Chondrocyte (in vitro differentiated cells): Measurements from ENCODE around the gene TMEM92. TPM values are rescaled to one million over a fixed set of nuclear protein-coding genes. Genes with fewer than 3 reads are reported as not detected.
"Not testable (repeated sequence)": the region's sequence is repeated elsewhere in the genome, so short reads cannot be mapped to it uniquely, and the experiment has no call there.

Source experiments
- DNase-seq: peaks from one replicate; pipeline ENCODE4 v3.0.0; 2021; ENCODE audit warnings: mixed read lengths, low spot score
- H3K27ac Mint-ChIP-seq: one replicate; pipeline ENCODE4 v1.8.0; 2021; ENCODE audit warnings: mild to moderate bottlenecking, moderate library complexity, mixed read lengths; ENCODE audit not compliant: unreplicated experiment
- H3K27me3 Mint-ChIP-seq: 2 replicates; pipeline ENCODE4 v1.8.0; 2021; ENCODE audit warnings: low read depth, mixed read lengths
- H3K36me3 Mint-ChIP-seq: 2 replicates; pipeline ENCODE4 v1.8.0; 2021; ENCODE audit warnings: low read depth, mixed read lengths
- H3K4me1 Mint-ChIP-seq: 2 replicates; pipeline ENCODE4 v1.8.0; 2021; ENCODE audit warnings: low read depth, mild to moderate bottlenecking, mixed read lengths
- H3K4me3 Mint-ChIP-seq: one replicate; pipeline ENCODE4 v1.8.0; 2021; ENCODE audit warnings: mild to moderate bottlenecking, moderate library complexity, mixed read lengths; ENCODE audit not compliant: unreplicated experiment
- H3K9me3 Mint-ChIP-seq: 2 replicates; pipeline ENCODE4 v1.8.0; 2021; ENCODE audit warnings: low read depth, mixed read lengths
- CTCF ChIP-seq: fragments of 200-600 bp; sonication (generic); IDR thresholded peaks from 2 replicates; pipeline ENCODE4 v1.5.0; 2021; ENCODE audit warnings: antibody characterized with exemption, mild to moderate bottlenecking, moderate library complexity
- total RNA-seq: library from RNA; stranded (reverse); gene quantifications from 3 replicates; pipeline ENCODE4 v1.2.1, GENCODE V29; 2021

The TMEM92 gene
- total RNA-seq, 1 donor from 2014 or later, result 1.6 TPM

- no peaks in the 10 kb centered on the region for H3K9me3 Mint-ChIP-seq
- H3K4me1 Mint-ChIP-seq, result peaks cover 38% of the 10 kb centered on the region
- peak; percentile 95 for DNase-seq
- no peaks in the 10 kb centered on the region for H3K27me3 Mint-ChIP-seq
- TF ChIP-seq CTCF, result peak; percentile 99
- no peaks in the 10 kb centered on the region for H3K36me3 Mint-ChIP-seq
- H3K4me3 Mint-ChIP-seq, result no peak overlapping the region
- peak overlapping the region; percentile 51 for H3K27ac Mint-ChIP-seq
Measured at GRCh38 chr17:50297407-50297865, 23.2 kb downstream of the TMEM92 start.

GRCh38 chr17:50298018-50298417, 23.8 kb downstream of the TMEM92 start:
- DNase-seq, result peak; percentile 40
- H3K27me3 Mint-ChIP-seq, result no peaks in the 10 kb centered on the region
- TF ChIP-seq CTCF, result no peak
- H3K27ac Mint-ChIP-seq, result no peak overlapping the region
- H3K4me1 Mint-ChIP-seq, result peaks cover 34% of the 10 kb centered on the region
- H3K36me3 Mint-ChIP-seq, result no peaks in the 10 kb centered on the region
- H3K4me3 Mint-ChIP-seq, result no peak overlapping the region
- no peaks in the 10 kb centered on the region for H3K9me3 Mint-ChIP-seq

GRCh38 chr17:50299776-50300175, 25.5 kb downstream of the TMEM92 start:
- Mint-ChIP-seq H3K4me3 (no peak overlapping the region), H3K9me3 (no peaks in the 10 kb centered on the region), H3K27ac (no peak overlapping the region), H3K4me1 (peaks cover 30% of the 10 kb centered on the region), H3K27me3 (no peaks in the 10 kb centered on the region), H3K36me3 (no peaks in the 10 kb centered on the region)
- DNase-seq, result peak; percentile 28
- TF ChIP-seq CTCF, result no peak

- not testable (repeated sequence) for H3K9me3 Mint-ChIP-seq, H3K4me3 Mint-ChIP-seq, H3K27ac Mint-ChIP-seq, H3K36me3 Mint-ChIP-seq, H3K27me3 Mint-ChIP-seq
- peaks cover 33% of the 10 kb centered on the region for H3K4me1 Mint-ChIP-seq
- DNase-seq, result peak; percentile 2
Measured at GRCh38 chr17:50300824-50301223, 26.6 kb downstream of the TMEM92 start.

- no peak for TF ChIP-seq CTCF
- no peaks in the 10 kb centered on the region for H3K9me3 Mint-ChIP-seq
- H3K4me3 Mint-ChIP-seq, result no peak overlapping the region
- no peaks in the 10 kb centered on the region for H3K27me3 Mint-ChIP-seq
- peak; percentile 9 for DNase-seq
- no peaks in the 10 kb centered on the region for H3K36me3 Mint-ChIP-seq
- H3K27ac Mint-ChIP-seq, result no peak overlapping the region
- peaks cover 20% of the 10 kb centered on the region for H3K4me1 Mint-ChIP-seq
Measured at GRCh38 chr17:50301891-50302584, 27.8 kb downstream of the TMEM92 start.

- H3K4me3 Mint-ChIP-seq, result no peak overlapping the region
- TF ChIP-seq CTCF, result no peak
- no peaks in the 10 kb centered on the region for H3K36me3 Mint-ChIP-seq
- no peaks in the 10 kb centered on the region for H3K9me3 Mint-ChIP-seq
- DNase-seq, result peak; percentile 28
- no peak overlapping the region for H3K27ac Mint-ChIP-seq
- peaks cover 15% of the 10 kb centered on the region for H3K4me1 Mint-ChIP-seq
- no peaks in the 10 kb centered on the region for H3K27me3 Mint-ChIP-seq
Measured at GRCh38 chr17:50303051-50303450, 28.8 kb downstream of the TMEM92 start.
